ENCODE measurements around the gene KLHL13. TPM values are rescaled to one million over a fixed set of nuclear protein-coding genes. Genes with fewer than 3 reads are reported as not detected.

KLHL13 gene
- total RNA-seq, 1 donor = 0.63 TPM

DNA sequence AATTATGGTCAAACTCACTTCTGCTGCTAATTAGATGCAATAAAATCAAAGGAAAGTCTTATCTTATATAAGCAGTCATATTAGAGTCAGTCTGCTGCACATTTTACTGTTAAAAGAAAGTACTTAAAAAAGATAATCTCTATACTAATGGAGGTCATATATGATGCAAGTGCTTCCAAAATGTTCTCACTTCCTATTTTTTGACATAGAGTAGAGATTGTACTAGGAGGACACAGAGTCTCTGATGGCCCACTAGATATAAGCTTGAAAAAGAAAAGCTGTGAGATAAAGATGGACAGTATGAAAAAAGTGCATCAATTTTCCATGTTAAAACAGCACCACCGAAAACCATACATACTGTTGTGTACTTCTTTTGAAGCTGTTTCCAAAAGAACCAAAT, 196.9 kb downstream of the KLHL13 start:
- no peaks in the 10 kb centered on the region for H3K9me3 ChIP-seq (ENCODE audit: low read depth, low read length)
- no peaks in the 10 kb centered on the region for H3K4me1 ChIP-seq (ENCODE audit: insufficient read depth, low read length)
- no peaks in the 10 kb centered on the region for H3K27me3 ChIP-seq (ENCODE audit: insufficient read depth, low read length)
- H3K4me3 ChIP-seq (ENCODE audit: low read length) = no peak overlapping the region

DNA sequence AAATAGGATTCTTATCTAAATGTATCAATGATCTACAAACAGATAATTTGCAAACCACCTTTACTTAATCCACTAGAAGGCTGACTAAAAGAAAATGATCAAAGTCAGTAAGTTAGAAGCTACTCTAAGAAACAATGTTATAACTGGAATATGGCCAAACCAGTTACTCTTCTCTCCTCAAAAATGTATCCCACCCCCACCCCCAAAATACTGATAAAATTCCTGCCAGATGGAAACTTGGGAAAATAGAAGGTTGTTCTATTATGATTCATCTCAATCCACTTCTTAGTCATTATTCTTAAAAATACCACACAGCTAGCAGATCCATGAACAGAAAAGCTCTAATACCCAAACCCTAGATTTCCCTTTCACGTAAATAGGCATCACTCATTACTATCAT, 206.4 kb downstream of the KLHL13 start:
- H3K27me3 ChIP-seq (ENCODE audit: insufficient read depth, low read length) = no peaks in the 10 kb centered on the region
- H3K9me3 ChIP-seq (ENCODE audit: low read depth, low read length) = no peaks in the 10 kb centered on the region
- no peak overlapping the region for H3K4me3 ChIP-seq (ENCODE audit: low read length)
- no peaks in the 10 kb centered on the region for H3K4me1 ChIP-seq (ENCODE audit: insufficient read depth, low read length)

- Histone ChIP-seq H3K27me3 (ENCODE audit: insufficient read depth, low read length) (no peaks in the 10 kb centered on the region), H3K4me3 (ENCODE audit: low read length) (no peak overlapping the region), H3K4me1 (ENCODE audit: insufficient read depth, low read length) (no peaks in the 10 kb centered on the region), H3K9me3 (ENCODE audit: low read depth, low read length) (no peaks in the 10 kb centered on the region)
Measured at GRCh38 chrX:117898226-117898625, 218.4 kb downstream of the KLHL13 start.

GRCh38 chrX:117895418-117895817, 221.2 kb downstream of the KLHL13 start:
- H3K9me3 ChIP-seq (ENCODE audit: low read depth, low read length) = no peaks in the 10 kb centered on the region
- no peak overlapping the region for H3K4me3 ChIP-seq (ENCODE audit: low read length)

GRCh38 chrX:117892469-117892868, 224.1 kb downstream of the KLHL13 start:
- Histone ChIP-seq H3K4me1 (ENCODE audit: insufficient read depth, low read length) (no peaks in the 10 kb centered on the region), H3K9me3 (ENCODE audit: low read depth, low read length) (no peaks in the 10 kb centered on the region), H3K4me3 (ENCODE audit: low read length) (no peak overlapping the region), H3K27me3 (ENCODE audit: insufficient read depth, low read length) (no peaks in the 10 kb centered on the region)

More at GRCh38 chrX:117895418-117895817, 221.2 kb downstream of the KLHL13 start:
- Histone ChIP-seq H3K27me3 (ENCODE audit: insufficient read depth, low read length) (no peaks in the 10 kb centered on the region), H3K4me1 (ENCODE audit: insufficient read depth, low read length) (no peaks in the 10 kb centered on the region)

DNA sequence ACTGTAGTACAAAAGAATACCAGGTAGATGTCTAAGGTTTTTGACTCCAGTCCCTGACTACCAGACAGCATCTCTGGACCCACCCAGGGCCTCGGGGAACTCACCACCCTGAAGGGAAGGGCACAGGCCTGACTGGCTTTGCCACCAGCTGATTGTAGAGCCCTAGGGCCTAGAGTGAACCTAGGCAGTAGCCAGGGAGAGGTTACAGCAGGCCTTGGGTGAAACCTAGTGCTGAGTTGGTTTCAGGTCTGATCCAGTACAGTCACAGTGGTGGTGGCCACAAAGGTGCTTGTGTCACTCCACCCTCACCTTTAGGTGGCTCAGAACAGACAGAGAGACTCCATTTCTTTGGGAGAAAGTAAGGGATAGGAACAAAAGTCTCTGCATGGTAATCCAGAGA, 244.8 kb downstream of the KLHL13 start:
- Histone ChIP-seq H3K4me3 (ENCODE audit: low read length) (no peak overlapping the region), H3K4me1 (ENCODE audit: insufficient read depth, low read length) (no peaks in the 10 kb centered on the region), H3K9me3 (ENCODE audit: low read depth, low read length) (no peaks in the 10 kb centered on the region), H3K27me3 (ENCODE audit: insufficient read depth, low read length) (no peaks in the 10 kb centered on the region)

DNA sequence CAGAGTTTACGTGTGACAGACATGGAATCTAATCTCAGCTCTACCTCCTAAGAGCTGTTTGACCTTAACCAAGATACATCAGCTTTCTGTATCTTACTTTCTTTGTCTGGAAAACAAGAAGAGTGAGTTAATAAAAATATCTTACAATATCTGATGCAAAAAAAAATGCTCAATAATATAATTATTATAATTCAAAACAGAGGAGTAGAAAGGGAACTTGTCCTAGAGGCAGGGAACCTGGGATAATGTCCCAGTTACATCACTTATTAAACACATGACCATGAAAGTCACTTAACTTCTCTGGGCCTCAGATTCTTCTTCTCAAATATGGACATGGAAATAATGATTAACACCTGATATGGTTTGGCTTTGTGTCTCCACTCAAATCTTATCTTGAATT, 256.1 kb downstream of the KLHL13 start:
- Histone ChIP-seq H3K9me3 (ENCODE audit: low read depth, low read length) (no peaks in the 10 kb centered on the region), H3K4me1 (ENCODE audit: insufficient read depth, low read length) (no peaks in the 10 kb centered on the region), H3K4me3 (ENCODE audit: low read length) (no peak overlapping the region), H3K27me3 (ENCODE audit: insufficient read depth, low read length) (no peaks in the 10 kb centered on the region)

- H3K9me3 ChIP-seq (ENCODE audit: low read depth, low read length) = no peaks in the 10 kb centered on the region
- no peak overlapping the region for H3K4me3 ChIP-seq (ENCODE audit: low read length)
- H3K4me1 ChIP-seq (ENCODE audit: insufficient read depth, low read length) = no peaks in the 10 kb centered on the region
- H3K27me3 ChIP-seq (ENCODE audit: insufficient read depth, low read length) = no peaks in the 10 kb centered on the region
Measured at GRCh38 chrX:117854806-117855205, 261.8 kb downstream of the KLHL13 start.

DNA sequence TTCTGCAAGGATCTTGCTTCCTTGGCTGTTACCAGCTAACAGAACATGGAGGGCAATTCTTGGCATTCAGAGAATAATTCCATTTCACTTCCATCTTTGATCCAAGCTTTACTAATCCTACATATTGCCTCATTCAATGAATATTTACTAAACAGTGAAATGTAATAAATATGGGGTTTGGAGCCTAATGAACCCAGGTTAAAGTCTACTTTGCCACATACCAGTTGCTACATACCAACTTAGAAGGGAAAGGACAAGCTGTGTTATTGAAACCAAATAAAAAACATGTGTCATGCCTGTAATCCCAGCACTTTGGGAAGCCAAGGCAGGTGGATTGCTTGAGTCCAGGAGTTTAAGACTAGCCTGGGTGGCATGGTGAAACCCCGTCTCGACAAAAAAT, 265.6 kb downstream of the KLHL13 start:
- Histone ChIP-seq H3K9me3 (ENCODE audit: low read depth, low read length) (no peaks in the 10 kb centered on the region), H3K4me3 (ENCODE audit: low read length) (no peak overlapping the region), H3K4me1 (ENCODE audit: insufficient read depth, low read length) (no peaks in the 10 kb centered on the region), H3K27me3 (ENCODE audit: insufficient read depth, low read length) (no peaks in the 10 kb centered on the region)

Other genes with a start within 250 kb of the KLHL13 start
- 22.8 TPM for gene WDR44, start 229.3 kb upstream of the KLHL13 start, total RNA-seq